ENCODE measurements around the gene NSD1. TPM values are rescaled to one million over a fixed set of nuclear protein-coding genes. Genes with fewer than 3 reads are reported as not detected.

NSD1 gene
- total and polyA plus RNA-seq, 7 experiments from 2014 or later = 57.0 to 126 (median 114) TPM

DNA sequence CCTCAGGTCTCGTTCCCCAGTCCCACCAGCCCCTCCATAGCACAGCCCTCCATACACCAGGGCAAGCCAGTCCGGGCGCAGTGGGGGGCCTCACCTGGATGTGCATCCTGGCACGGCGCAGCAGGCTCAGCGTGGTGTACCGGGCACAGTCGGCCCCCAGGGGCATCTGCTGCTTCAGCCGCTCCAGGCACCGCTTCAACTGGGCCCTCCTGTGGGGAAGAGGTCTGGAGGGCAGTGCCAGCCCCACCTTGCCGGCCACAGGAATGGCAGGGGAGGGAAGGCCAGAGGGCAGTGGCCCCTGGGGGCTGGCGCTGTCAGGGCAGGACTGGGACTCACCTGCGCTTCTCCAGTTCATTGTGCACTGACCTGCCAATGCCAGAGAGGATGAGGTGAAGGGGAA is 176.8 kb downstream of the NSD1 start:
- Mint-ChIP-seq H3K27ac (peak overlapping the region in 2 of 9 donors; percentile 54 to 79), H3K4me3 (peak overlapping the region in 6 of 10 donors; percentile 78 to 93 (median 84)), H3K9me3 (peaks cover 0 to 1% (median 0%) of the 10 kb centered on the region in 11 donors), H3K27me3 (peaks cover 0 to 5% (median 0%) of the 10 kb centered on the region in 5 donors), H3K36me3 (peaks cover 0 to 13% (median 0%) of the 10 kb centered on the region in 5 donors), H3K4me1 (peaks cover 12 to 58% (median 43%) of the 10 kb centered on the region in 7 donors)
- Histone ChIP-seq H3K9me3 (ENCODE audit: control insufficient read depth in 2 of 3, low read length in 3 of 3) (no peaks in the 10 kb centered on the region), H3K27me3 (ENCODE audit: control insufficient read depth in 2 of 2, insufficient read depth in 2 of 2, low read length in 2 of 2) (no peaks in the 10 kb centered on the region), H3K4me3 (ENCODE audit: low read length) (no peak overlapping the region), H3K36me3 (ENCODE audit: control insufficient read depth in 2 of 3, insufficient read depth in 3 of 3, low read length in 3 of 3) (peaks cover 0 to 23% (median 0%) of the 10 kb centered on the region in 3 experiments), H3K4me1 (ENCODE audit: control insufficient read depth in 2 of 2, insufficient read depth in 2 of 2, low read length in 2 of 2) (peaks cover 26% of the 10 kb centered on the region in 2 donors), H3K27ac (ENCODE audit: low read depth, low read length) (no peak overlapping the region)
- DNase-seq (no peak), ATAC-seq (no peak)
- POLR2A ChIA-PET = interaction anchor here (0.8 to 4.7 kb wide), 5 partner anchors 9 to 147 kb away, joined by 3 to 18 read pairs (median 6); no protein-coding TSS in a partner anchor
- CTCF ChIA-PET = interaction anchor here (0.6 to 3.9 kb wide), 17 partner anchors 9 to 312 kb away, joined by 3 to 18 read pairs (median 6); partner anchors contain the start of gene PFN3
- intact Hi-C loops (cut with micrococcal nuclease) = loop anchor here in 1 of 2 donors (2.0 to 10.0 kb wide), 2 partner anchors 186 to 666 kb away; partner anchors contain the start of genes PDLIM7 and TSPAN17

DNA sequence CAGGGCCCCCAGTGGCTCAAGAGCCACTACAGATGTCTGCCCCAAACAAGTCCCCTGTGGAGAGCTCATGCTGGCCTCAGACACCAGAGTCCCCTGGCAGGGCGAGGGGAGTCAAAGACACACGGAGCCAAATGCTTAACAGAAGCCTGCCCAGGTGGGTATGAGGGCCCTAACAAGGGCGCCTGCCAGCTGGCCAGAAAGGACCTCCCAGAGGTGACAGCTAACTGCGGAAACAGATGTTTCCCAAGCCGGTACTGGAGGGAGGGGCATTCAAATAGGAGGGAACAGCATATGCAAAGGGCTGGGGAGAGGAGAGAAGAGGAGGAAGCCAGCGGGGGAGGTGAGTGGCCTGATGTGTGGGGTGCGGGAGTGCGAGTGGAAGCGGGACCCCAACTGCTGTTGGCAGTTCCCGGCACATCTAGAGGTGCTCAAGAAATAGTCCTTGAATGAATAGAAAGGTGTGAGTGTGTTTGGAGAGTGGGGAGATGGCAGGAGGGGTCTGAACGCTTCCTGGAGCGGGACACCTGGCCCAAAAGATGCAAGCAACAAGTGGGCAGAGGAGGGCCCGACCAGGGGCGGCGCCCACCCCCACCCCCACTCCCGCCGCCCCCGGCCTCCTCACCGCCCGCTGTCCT is 177.3 kb downstream of the NSD1 start:
- Mint-ChIP-seq H3K27me3 (peaks cover 0 to 5% (median 0%) of the 10 kb centered on the region in 5 donors), H3K9me3 (peaks cover 0 to 1% (median 0%) of the 10 kb centered on the region in 11 donors), H3K36me3 (peaks cover 0 to 12% (median 0%) of the 10 kb centered on the region in 5 donors), H3K4me3 (peak overlapping the region; percentile 75 to 93 (median 83)), H3K4me1 (peaks cover 11 to 54% (median 38%) of the 10 kb centered on the region in 7 donors), H3K27ac (peak overlapping the region in 4 of 9 donors; percentile 54 to 79 (median 63))
- Histone ChIP-seq H3K27me3 (ENCODE audit: control insufficient read depth in 2 of 2, insufficient read depth in 2 of 2, low read length in 2 of 2) (no peaks in the 10 kb centered on the region), H3K9me3 (ENCODE audit: control insufficient read depth in 2 of 3, low read length in 3 of 3) (no peaks in the 10 kb centered on the region), H3K4me1 (ENCODE audit: control insufficient read depth in 2 of 2, insufficient read depth in 2 of 2, low read length in 2 of 2) (peaks cover 21 to 23% of the 10 kb centered on the region in 2 donors), H3K4me3 (ENCODE audit: low read length) (no peak overlapping the region), H3K27ac (ENCODE audit: low read depth, low read length) (no peak overlapping the region), H3K36me3 (ENCODE audit: control insufficient read depth in 2 of 3, insufficient read depth in 3 of 3, low read length in 3 of 3) (peaks cover 0 to 21% (median 0%) of the 10 kb centered on the region in 3 experiments)
- POLR2A ChIA-PET = interaction anchor here (0.8 to 4.7 kb wide), 3 partner anchors 9 to 146 kb away, joined by 3 to 18 read pairs (median 6); no protein-coding TSS in a partner anchor
- intact Hi-C loops (cut with micrococcal nuclease) = loop anchor here in 1 of 2 donors (1.0 to 10.0 kb wide), 3 partner anchors 8 to 666 kb away; partner anchors contain the start of genes PDLIM7, PRELID1, RAB24 and TSPAN17
- DNase-seq = peak in 1 of 9 donors; percentile 40
- ATAC-seq = no peak
- CTCF ChIA-PET = interaction anchor here (1.4 to 3.9 kb wide), 11 partner anchors 8 to 197 kb away, joined by 3 to 18 read pairs (median 7); partner anchors contain the start of gene PFN3

DNA sequence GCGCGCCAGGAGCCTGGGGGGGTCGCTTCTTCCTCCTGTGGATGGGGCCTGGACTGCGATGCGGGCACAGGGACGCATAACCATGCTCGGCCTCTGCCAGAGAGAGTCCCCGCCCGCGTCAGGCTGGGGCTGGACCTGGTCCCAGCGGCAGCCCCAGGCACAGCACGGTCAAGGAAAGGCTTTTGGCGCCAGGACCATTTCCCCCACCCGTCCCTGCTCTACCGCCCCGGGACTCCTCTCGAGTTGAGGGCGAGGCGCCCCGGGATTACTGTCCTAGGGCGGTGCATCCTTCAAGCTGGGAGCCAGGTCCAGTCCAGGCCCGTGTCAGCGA is 177.8 kb downstream of the NSD1 start:
- Mint-ChIP-seq H3K9me3 (peaks cover 0 to 1% (median 0%) of the 10 kb centered on the region in 11 donors), H3K4me3 (peak overlapping the region in 8 of 10 donors; percentile 49 to 93 (median 78)), H3K4me1 (peaks cover 11 to 54% (median 35%) of the 10 kb centered on the region in 7 donors), H3K27me3 (peaks cover 0 to 5% (median 0%) of the 10 kb centered on the region in 5 donors), H3K36me3 (peaks cover 0 to 9% (median 0%) of the 10 kb centered on the region in 5 donors), H3K27ac (peak overlapping the region in 1 of 9 donors; percentile 65)
- ATAC-seq = no peak
- peaks cover 21 to 22% of the 10 kb centered on the region in 2 donors for H3K4me1 ChIP-seq (ENCODE audit: control insufficient read depth in 2 of 2, insufficient read depth in 2 of 2, low read length in 2 of 2)
- H3K4me3 ChIP-seq (ENCODE audit: low read length) = peak overlapping the region; percentile 77
- ChIA-PET CTCF (interaction anchor here (1.6 kb wide), 1 partner anchor 62 kb away, joined by 3 read pairs; no protein-coding TSS in a partner anchor), POLR2A (interaction anchor here (0.7 to 4.7 kb wide), 3 partner anchors 8 to 65 kb away, joined by 3 to 18 read pairs (median 4); partner anchors contain the start of genes PRELID1 and RAB24)
- peak overlapping the region; percentile 51 for H3K27ac ChIP-seq (ENCODE audit: low read depth, low read length)
- no peaks in the 10 kb centered on the region for H3K27me3 ChIP-seq (ENCODE audit: control insufficient read depth in 2 of 2, insufficient read depth in 2 of 2, low read length in 2 of 2)
- intact Hi-C loops (cut with micrococcal nuclease) = loop anchor here in 1 of 2 donors (1.0 to 10.0 kb wide), 3 partner anchors 8 to 667 kb away; partner anchors contain the start of genes PDLIM7, PRELID1, RAB24 and TSPAN17
- peak in 1 of 9 donors; percentile 41 for DNase-seq
- H3K36me3 ChIP-seq (ENCODE audit: control insufficient read depth in 2 of 3, insufficient read depth in 3 of 3, low read length in 3 of 3) = peaks cover 0 to 16% (median 0%) of the 10 kb centered on the region in 3 experiments
- no peaks in the 10 kb centered on the region for H3K9me3 ChIP-seq (ENCODE audit: control insufficient read depth in 2 of 3, low read length in 3 of 3)

DNA sequence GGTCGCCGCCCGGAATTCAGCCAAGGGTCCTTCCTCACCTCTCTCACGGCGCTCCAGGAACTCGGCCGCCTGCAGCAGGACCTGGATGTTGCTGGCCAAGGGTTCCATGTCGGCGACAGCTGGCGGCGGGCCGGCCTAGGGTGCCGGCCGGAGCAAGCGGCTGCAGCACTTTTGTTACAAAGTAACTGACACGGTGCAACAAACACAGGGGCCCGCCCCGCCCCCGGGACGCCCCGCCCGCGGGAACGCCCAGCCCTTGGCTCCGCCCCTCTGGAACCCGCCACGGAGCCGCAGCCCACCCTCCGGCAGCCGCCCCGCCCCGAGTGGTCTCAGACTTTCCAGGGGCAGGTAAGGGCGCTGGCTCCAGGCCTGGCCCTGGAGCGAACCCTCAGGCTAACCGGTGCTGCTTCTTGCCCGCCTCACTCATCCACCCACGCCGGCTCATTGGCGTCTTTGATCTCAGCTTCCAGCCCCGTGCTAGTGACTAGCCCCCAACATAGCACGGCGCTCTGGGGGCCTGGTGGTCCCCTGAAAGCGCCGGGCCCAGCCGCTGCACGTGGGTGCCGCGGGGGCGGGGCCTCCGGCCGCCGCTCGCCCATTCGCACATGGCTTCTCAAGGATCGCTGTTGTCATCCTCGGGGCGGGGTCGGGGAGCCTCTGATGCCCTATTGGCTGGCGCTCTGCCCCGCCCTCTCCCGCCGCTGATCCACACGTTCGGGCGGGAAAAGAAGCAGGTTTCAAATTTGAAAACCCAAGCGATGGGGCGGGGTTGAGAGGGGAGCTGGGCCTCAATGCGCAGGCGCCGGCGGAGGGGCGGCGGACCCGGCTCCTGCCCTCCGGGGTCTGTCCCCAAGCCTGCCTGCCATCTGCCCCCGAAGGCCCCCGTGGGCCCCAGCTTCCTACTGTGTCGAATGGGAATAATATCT is 178.4 kb downstream of the NSD1 start, which contains the start of gene MXD3:
TSS of gene MXD3 (minus strand) at position 176 of the 926 bp plus-strand sequence. CDS start at position 108, 68 bp downstream.
- CTCF ChIA-PET = interaction anchor here (0.7 to 1.6 kb wide), 6 partner anchors 37 to 144 kb away, joined by 3 to 7 read pairs (median 3); partner anchors contain the start of gene SLC34A1
- intact Hi-C loops (cut with micrococcal nuclease) = loop anchor here (1.0 to 10.0 kb wide), 9 partner anchors 9 to 667 kb away; partner anchors contain the start of genes LMAN2 (in 2 of the 2), PDLIM7 (in 2 of the 2), PRELID1 (in 2 of the 2) and RAB24 (in 2 of the 2)

DNA sequence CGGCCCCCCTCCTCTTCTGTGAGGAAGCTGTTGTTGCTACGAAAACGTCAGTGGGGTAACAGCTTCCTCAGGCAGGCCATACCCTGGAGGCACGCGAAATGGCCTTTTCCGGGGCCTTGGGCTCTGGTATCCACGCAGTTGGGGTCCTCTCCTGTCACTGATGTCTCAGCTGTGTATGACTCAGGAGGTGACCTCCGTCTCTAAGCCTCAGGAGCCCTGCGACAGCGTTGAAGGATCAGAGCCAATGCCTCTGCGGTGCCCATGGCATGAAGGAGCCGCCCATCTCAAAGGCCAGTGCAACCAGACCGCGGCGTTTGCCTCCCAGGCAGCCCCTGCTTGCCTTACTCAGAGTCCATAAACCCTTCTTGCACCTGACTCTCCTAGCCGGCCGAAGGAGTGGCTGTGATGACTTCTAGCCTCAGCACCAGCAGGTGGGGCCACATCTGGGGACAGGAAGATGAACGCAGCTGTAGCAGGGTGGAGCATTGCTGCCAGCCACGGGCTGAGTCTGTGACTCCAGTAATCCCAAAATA is 179.1 kb downstream of the NSD1 start:
- Mint-ChIP-seq H3K27ac (peak overlapping the region in 3 of 9 donors; percentile 42 to 92 (median 56)), H3K9me3 (peaks cover 0 to 1% (median 0%) of the 10 kb centered on the region in 11 donors), H3K4me3 (peak overlapping the region; percentile 58 to 93 (median 81)), H3K36me3 (peaks cover 0 to 6% (median 0%) of the 10 kb centered on the region in 5 donors), H3K27me3 (peaks cover 0 to 5% (median 0%) of the 10 kb centered on the region in 5 donors), H3K4me1 (peaks cover 11 to 54% (median 31%) of the 10 kb centered on the region in 7 donors)
- ATAC-seq (peak; percentile 1), DNase-seq (peak in 2 of 9 donors; percentile 31 to 60)
- peaks cover 21 to 22% of the 10 kb centered on the region in 2 donors for H3K4me1 ChIP-seq (ENCODE audit: control insufficient read depth in 2 of 2, insufficient read depth in 2 of 2, low read length in 2 of 2)
- peaks cover 0 to 2% (median 0%) of the 10 kb centered on the region in 3 experiments for H3K36me3 ChIP-seq (ENCODE audit: control insufficient read depth in 2 of 3, insufficient read depth in 3 of 3, low read length in 3 of 3)
- intact Hi-C loops (cut with micrococcal nuclease) = loop anchor here (1.0 to 10.0 kb wide), 9 partner anchors 9 to 668 kb away; partner anchors contain the start of genes LMAN2 (in 2 of the 2), GRK6 (in 1 of the 2), PDLIM7 (in 1 of the 2) and PRELID1 (in 1 of the 2)
- H3K27ac ChIP-seq (ENCODE audit: low read depth, low read length) = peak overlapping the region; percentile 36
- H3K9me3 ChIP-seq (ENCODE audit: control insufficient read depth in 2 of 3, low read length in 3 of 3) = no peaks in the 10 kb centered on the region
- H3K4me3 ChIP-seq (ENCODE audit: low read length) = peak overlapping the region; percentile 77
- CTCF ChIA-PET = interaction anchor here (0.7 to 1.6 kb wide), 8 partner anchors 15 to 143 kb away, joined by 3 to 7 read pairs (median 3); partner anchors contain the start of genes LMAN2 and SLC34A1
- POLR2A ChIA-PET = interaction anchor here (0.8 to 1.5 kb wide), 3 partner anchors 9 to 39 kb away, joined by 3 to 4 read pairs (median 4); partner anchors contain the start of genes LMAN2, PRELID1 and RAB24
- H3K27me3 ChIP-seq (ENCODE audit: control insufficient read depth in 2 of 2, insufficient read depth in 2 of 2, low read length in 2 of 2) = no peaks in the 10 kb centered on the region

More for the DNA sequence above, 178.4 kb downstream of the NSD1 start, which contains the start of gene MXD3:
- H3K36me3 ChIP-seq (ENCODE audit: control insufficient read depth in 2 of 3, insufficient read depth in 3 of 3, low read length in 3 of 3) = peaks cover 0 to 10% (median 0%) of the 10 kb centered on the region in 3 experiments
- DNase-seq (peak; percentile 87 to 97 (median 92)), ATAC-seq (peak; percentile 95)
- Mint-ChIP-seq H3K9me3 (peaks cover 0 to 1% (median 0%) of the 10 kb centered on the region in 11 donors), H3K27ac (peak within 1 kb of the TSS in 6 of 9 donors; percentile 42 to 92 (median 59)), H3K4me1 (peaks cover 11 to 49% (median 32%) of the 10 kb centered on the region in 7 donors), H3K4me3 (peak within 1 kb of the TSS; percentile 78 to 93 (median 84)), H3K27me3 (peaks cover 0 to 5% (median 0%) of the 10 kb centered on the region in 5 donors), H3K36me3 (peaks cover 0 to 7% (median 0%) of the 10 kb centered on the region in 5 donors)
- H3K27me3 ChIP-seq (ENCODE audit: control insufficient read depth in 2 of 2, insufficient read depth in 2 of 2, low read length in 2 of 2) = no peaks in the 10 kb centered on the region
- POLR2A ChIA-PET = interaction anchor here (0.7 to 4.7 kb wide), 5 partner anchors 8 to 64 kb away, joined by 3 to 18 read pairs (median 4); partner anchors contain the start of genes LMAN2, PRELID1 and RAB24
- peak within 1 kb of the TSS; percentile 51 for H3K27ac ChIP-seq (ENCODE audit: low read depth, low read length)
- H3K4me1 ChIP-seq (ENCODE audit: control insufficient read depth in 2 of 2, insufficient read depth in 2 of 2, low read length in 2 of 2) = peaks cover 21 to 22% of the 10 kb centered on the region in 2 donors
- no peaks in the 10 kb centered on the region for H3K9me3 ChIP-seq (ENCODE audit: control insufficient read depth in 2 of 3, low read length in 3 of 3)
- peak within 1 kb of the TSS; percentile 77 for H3K4me3 ChIP-seq (ENCODE audit: low read length)

Data from naive thymus-derived CD4-positive, alpha-beta T cell (primary cell).